ENCODE data around the gene LIN52. TPM values are rescaled to one million over a fixed set of nuclear protein-coding genes. Genes with fewer than 3 reads are reported as not detected.

LIN52 gene
- total and polyA plus RNA-seq, 4 donors: 7.1 to 13.7 (median 8.2) TPM

DNA sequence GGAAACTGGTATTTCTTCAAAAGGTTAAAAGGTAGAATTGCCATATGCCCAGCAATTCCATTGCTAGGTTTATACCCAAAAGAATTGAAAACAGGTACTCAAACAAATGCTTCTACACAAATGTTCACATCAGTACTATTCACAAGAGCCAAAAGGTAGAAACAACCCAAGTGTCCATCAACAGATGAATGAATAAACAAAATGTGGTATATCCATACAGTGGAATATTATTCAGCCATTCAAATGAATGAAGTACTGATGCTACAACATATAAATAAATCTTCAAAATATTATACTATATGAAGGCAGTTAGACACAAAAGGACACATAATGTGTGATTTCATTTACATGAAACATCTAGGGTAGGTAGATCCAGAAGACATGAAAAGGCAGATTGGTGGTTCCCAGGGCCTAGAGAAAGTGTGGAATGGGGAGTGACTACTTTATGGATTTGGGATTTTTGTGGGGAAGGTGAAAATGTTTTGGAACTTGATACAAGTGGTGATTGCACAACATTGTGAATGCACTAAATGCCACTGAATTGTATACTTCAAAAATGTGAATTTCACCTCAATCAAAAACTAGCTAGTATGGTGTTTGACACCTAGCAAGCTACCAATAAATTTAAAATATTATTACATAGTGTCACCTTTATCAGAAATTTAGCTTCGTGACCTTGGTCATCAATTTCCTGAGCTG, 41.7 kb downstream of the LIN52 start:
- Histone ChIP-seq H3K4me3 (no peak overlapping the region), H3K36me3 (ENCODE audit: control insufficient read depth in 4 of 4, insufficient read depth in 4 of 4, low read length in 4 of 4) (peaks cover 0 to 3% (median under 1%) of the 10 kb centered on the region in 4 donors), H3K27ac (ENCODE audit: low read depth in 1 of 2, low read length in 1 of 2) (no peak overlapping the region), H3K9me3 (ENCODE audit: control insufficient read depth in 4 of 4, insufficient read depth in 3 of 4, low read length in 3 of 4) (peaks cover 0 to 2% (median 0%) of the 10 kb centered on the region in 4 donors), H3K4me1 (ENCODE audit: control insufficient read depth in 5 of 5, insufficient read depth in 5 of 5, low read length in 5 of 5) (no peaks in the 10 kb centered on the region), H3K27me3 (ENCODE audit: control insufficient read depth in 3 of 3, insufficient read depth in 3 of 3, low read length in 2 of 3) (no peaks in the 10 kb centered on the region), H3K9ac (ENCODE audit: insufficient read depth in 1 of 2, low read length in 2 of 2) (no peak overlapping the region)
- ATAC-seq (ENCODE audit: insufficient read depth, low FRiP score): no peak
- WGBS, 2 donors: 100% methylated on average over 1 of the region's 1 CpG
- DNase-seq: no peak
- TF ChIP-seq, protein P1, sequence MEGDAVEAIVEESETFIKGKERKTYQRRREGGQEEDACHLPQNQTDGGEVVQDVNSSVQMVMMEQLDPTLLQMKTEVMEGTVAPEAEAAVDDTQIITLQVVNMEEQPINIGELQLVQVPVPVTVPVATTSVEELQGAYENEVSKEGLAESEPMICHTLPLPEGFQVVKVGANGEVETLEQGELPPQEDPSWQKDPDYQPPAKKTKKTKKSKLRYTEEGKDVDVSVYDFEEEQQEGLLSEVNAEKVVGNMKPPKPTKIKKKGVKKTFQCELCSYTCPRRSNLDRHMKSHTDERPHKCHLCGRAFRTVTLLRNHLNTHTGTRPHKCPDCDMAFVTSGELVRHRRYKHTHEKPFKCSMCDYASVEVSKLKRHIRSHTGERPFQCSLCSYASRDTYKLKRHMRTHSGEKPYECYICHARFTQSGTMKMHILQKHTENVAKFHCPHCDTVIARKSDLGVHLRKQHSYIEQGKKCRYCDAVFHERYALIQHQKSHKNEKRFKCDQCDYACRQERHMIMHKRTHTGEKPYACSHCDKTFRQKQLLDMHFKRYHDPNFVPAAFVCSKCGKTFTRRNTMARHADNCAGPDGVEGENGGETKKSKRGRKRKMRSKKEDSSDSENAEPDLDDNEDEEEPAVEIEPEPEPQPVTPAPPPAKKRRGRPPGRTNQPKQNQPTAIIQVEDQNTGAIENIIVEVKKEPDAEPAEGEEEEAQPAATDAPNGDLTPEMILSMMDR (IDR thresholded peaks at IDR 0.05; ENCODE audit: control extremely low read depth, extremely low read depth): no peak

DNA sequence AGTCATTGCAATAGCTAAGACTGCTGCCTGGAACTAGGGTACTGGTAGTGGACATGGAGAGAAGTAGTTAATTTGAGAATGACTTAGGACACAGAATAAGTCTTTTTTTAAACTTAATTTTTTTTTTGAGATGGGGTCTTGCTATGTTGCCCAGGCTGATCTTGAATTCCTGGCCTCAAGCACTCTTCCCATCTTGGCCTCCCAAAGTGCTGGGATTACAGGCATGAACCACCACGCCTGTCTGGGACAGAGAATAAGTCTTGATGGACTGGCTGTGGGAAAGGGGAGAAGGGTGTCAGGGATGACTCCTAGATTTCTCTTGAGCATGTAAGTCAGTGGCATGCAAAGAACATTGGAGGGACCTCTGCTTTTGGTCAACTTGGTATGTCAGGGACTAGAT, 42.9 kb downstream of the LIN52 start:
- Histone ChIP-seq H3K9me3 (ENCODE audit: control insufficient read depth in 4 of 4, insufficient read depth in 3 of 4, low read length in 3 of 4) (peaks cover 0 to 2% (median 0%) of the 10 kb centered on the region in 4 donors), H3K27me3 (ENCODE audit: control insufficient read depth in 3 of 3, insufficient read depth in 3 of 3, low read length in 2 of 3) (no peaks in the 10 kb centered on the region), H3K27ac (ENCODE audit: low read depth in 1 of 2, low read length in 1 of 2) (no peak overlapping the region), H3K36me3 (ENCODE audit: control insufficient read depth in 4 of 4, insufficient read depth in 4 of 4, low read length in 4 of 4) (peaks cover 0 to 2% (median under 1%) of the 10 kb centered on the region in 4 donors), H3K4me1 (ENCODE audit: control insufficient read depth in 5 of 5, insufficient read depth in 5 of 5, low read length in 5 of 5) (no peaks in the 10 kb centered on the region), H3K9ac (ENCODE audit: insufficient read depth in 1 of 2, low read length in 2 of 2) (no peak overlapping the region), H3K4me3 (no peak overlapping the region)
- DNase-seq (no peak), ATAC-seq (ENCODE audit: insufficient read depth, low FRiP score) (no peak)
- TF ChIP-seq, protein P1 (IDR thresholded peaks at IDR 0.05; ENCODE audit: control extremely low read depth, extremely low read depth): no peak
- WGBS, 2 donors: 96 to 100% methylated on average over 1 of the region's 1 CpG

DNA sequence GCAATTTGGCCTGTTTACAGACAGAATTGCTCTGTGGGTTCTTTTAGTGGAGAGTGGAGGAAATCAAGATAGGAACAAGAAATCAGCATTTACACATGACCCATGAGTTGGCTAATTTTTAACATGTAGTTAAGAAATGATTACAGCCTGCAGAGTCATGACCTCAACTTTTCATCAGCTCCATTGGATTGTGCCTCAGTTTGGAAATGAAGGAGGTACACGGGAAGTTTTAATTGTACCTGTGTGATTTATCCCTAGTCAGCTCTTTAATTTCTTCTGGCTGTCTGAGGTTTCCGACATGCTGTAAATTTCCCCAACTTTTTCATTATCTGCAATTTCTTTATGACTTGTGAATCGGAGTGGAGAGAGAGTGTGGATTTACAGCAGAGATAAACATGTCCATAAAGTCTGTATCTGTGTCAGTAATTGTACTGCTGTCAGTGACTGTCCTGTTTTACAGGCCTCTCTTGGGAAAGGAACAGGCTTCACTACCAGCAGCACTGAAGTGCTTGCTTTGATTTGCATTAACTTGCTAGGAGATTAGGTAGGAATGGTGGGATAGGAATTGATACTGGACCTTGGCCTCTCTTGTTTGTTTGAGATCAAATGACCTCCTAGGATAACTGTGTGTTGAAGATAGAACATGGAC, 49.2 kb downstream of the LIN52 start:
- Histone ChIP-seq H3K36me3 (ENCODE audit: control insufficient read depth in 4 of 4, insufficient read depth in 4 of 4, low read length in 4 of 4) (no peaks in the 10 kb centered on the region), H3K9ac (ENCODE audit: insufficient read depth in 1 of 2, low read length in 2 of 2) (no peak overlapping the region), H3K4me1 (ENCODE audit: control insufficient read depth in 5 of 5, insufficient read depth in 5 of 5, low read length in 5 of 5) (no peaks in the 10 kb centered on the region), H3K27ac (ENCODE audit: low read depth in 1 of 2, low read length in 1 of 2) (no peak overlapping the region), H3K27me3 (ENCODE audit: control insufficient read depth in 3 of 3, insufficient read depth in 3 of 3, low read length in 2 of 3) (no peaks in the 10 kb centered on the region), H3K4me3 (no peak overlapping the region), H3K9me3 (ENCODE audit: control insufficient read depth in 4 of 4, insufficient read depth in 3 of 4, low read length in 3 of 4) (no peaks in the 10 kb centered on the region)
- WGBS, 2 donors: 59 to 64% methylated on average over 3 of the region's 3 CpGs
- TF ChIP-seq, protein P1 (IDR thresholded peaks at IDR 0.05; ENCODE audit: control extremely low read depth, extremely low read depth): no peak
- DNase-seq (peak in 1 of 3 donors; percentile 12), ATAC-seq (ENCODE audit: insufficient read depth, low FRiP score) (no peak)
